Natural killer cell (primary cell): ENCODE measurements around the gene PEX11G. TPM values are rescaled to one million over a fixed set of nuclear protein-coding genes. Genes with fewer than 3 reads are reported as not detected.

Experiments
- ATAC-seq, 3 donors: fragments of 150-1000 bp in 2 of 3; fragments of 200-7000 bp in 1 of 3; cut with Tn5 transposase; 1 replicate in 1 of 3; 2 replicates in 2 of 3; pipeline ENCODE4 v1.10.0; 2021; ENCODE audit warnings: mild to moderate bottlenecking in 2 of 3, moderate library complexity in 2 of 3
- DNase-seq, 2 donors: peaks; one replicate each; pipeline versions ENCODE4 v3.0.0 to v3.0.0-alpha.2; 2013 to 2021; ENCODE audit warnings: mixed read lengths in 1 of 2
- H3K27ac ChIP-seq: one replicate; pipeline ENCODE4 v1.5.1; 2013; ENCODE audit warnings: mild to moderate bottlenecking, low read length
- H3K27me3 ChIP-seq: one replicate; pipeline ENCODE4 v1.6.1; 2013; ENCODE audit warnings: low read length; ENCODE audit not compliant: control insufficient read depth, insufficient read depth
- H3K36me3 ChIP-seq: one replicate; pipeline ENCODE4 v1.6.1; 2013; ENCODE audit warnings: low read length; ENCODE audit not compliant: control insufficient read depth, insufficient read depth
- H3K4me1 ChIP-seq: one replicate; pipeline ENCODE4 v1.6.1; 2013; ENCODE audit warnings: low read length; ENCODE audit not compliant: control insufficient read depth, insufficient read depth
- H3K4me3 ChIP-seq: one replicate; pipeline ENCODE4 v1.5.1; 2013; ENCODE audit warnings: low read length
- H3K9me3 ChIP-seq: one replicate; pipeline ENCODE4 v1.6.1; 2013; ENCODE audit warnings: low read length; ENCODE audit not compliant: control insufficient read depth, insufficient read depth
- H3K27ac Mint-ChIP-seq, 2 donors: one replicate each; pipeline ENCODE4 v1.8.0; 2022; ENCODE audit warnings: mild to moderate bottlenecking in 2 of 2, mixed read lengths in 2 of 2, moderate library complexity in 1 of 2
- H3K27me3 Mint-ChIP-seq, 2 donors: one replicate each; pipeline ENCODE4 v1.8.0; 2022; ENCODE audit warnings: low read depth in 2 of 2, mixed read lengths in 2 of 2
- H3K36me3 Mint-ChIP-seq: one replicate; pipeline ENCODE4 v1.8.0; 2022; ENCODE audit warnings: mixed read lengths
- H3K4me1 Mint-ChIP-seq, 2 donors: one replicate each; pipeline ENCODE4 v1.8.0; 2022; ENCODE audit warnings: mixed read lengths in 2 of 2
- H3K4me3 Mint-ChIP-seq: one replicate; pipeline ENCODE4 v1.8.0; 2022; ENCODE audit warnings: mild to moderate bottlenecking, moderate library complexity, mixed read lengths
- H3K9me3 Mint-ChIP-seq, 2 donors: one replicate each; pipeline ENCODE4 v1.8.0; 2022; ENCODE audit warnings: mixed read lengths in 2 of 2
- CTCF ChIP-seq: fragments of 200-600 bp; IDR thresholded peaks from one replicate; pipeline ENCODE4 v1.8.0; 2022; ENCODE audit warnings: antibody characterized with exemption
- WGBS: methylation state at CpG from one replicate; pipeline ENCODE4 v1.1.7; 2013; ENCODE audit warnings: missing lambda C conversion rate; ENCODE audit not compliant: insufficient coverage; 5-methylcytosine and 5-hydroxymethylcytosine counted together
- intact Hi-C: fragments of 100-400 bp; cut with micrococcal nuclease; formaldehyde crosslinking; loops from one replicate; pipeline ENCODE4 v1.14.2; 2022
- total RNA-seq, 4 donors: library from RNA; stranded (reverse); fragments of 120-200 nt in 1 of 4; gene quantifications; one replicate each; pipeline versions ENCODE4 v1.2.3 to v1.2.4, GENCODE V29; 2013 to 2022

Gene PEX11G
- total RNA-seq, 3 donors from 2014 or later (not counting 1 experiment from before 2014, with no cell fraction given) = 0.33 to 1.5 TPM; not detected in 1

- 95% methylated on average over 33 of the region's 33 CpGs for WGBS
- Histone ChIP-seq H3K4me3 (no peak overlapping the region), H3K27ac (no peak overlapping the region), H3K9me3 (no peaks in the 10 kb centered on the region), H3K27me3 (no peaks in the 10 kb centered on the region), H3K36me3 (peaks cover 3% of the 10 kb centered on the region), H3K4me1 (peaks cover 17% of the 10 kb centered on the region)
- ATAC-seq = no peak
- no peaks in the 10 kb centered on the region for H3K36me3 Mint-ChIP-seq
- H3K9me3 Mint-ChIP-seq = no peaks in the 10 kb centered on the region
- intact Hi-C loops = no loop called here
- peaks cover 8% of the 10 kb centered on the region in 2 donors for H3K4me1 Mint-ChIP-seq
- H3K4me3 Mint-ChIP-seq = no peak overlapping the region
- H3K27ac Mint-ChIP-seq = no peak overlapping the region
- DNase-seq = no peak
- no peaks in the 10 kb centered on the region for H3K27me3 Mint-ChIP-seq
- TF ChIP-seq CTCF = no peak
These were observed 41.0 kb upstream of the PEX11G start for GRCh38 chr19:7529610-7530490.

GRCh38 chr19:7529246-7529600 is 40.4 kb upstream of the PEX11G start:
- Histone ChIP-seq H3K27me3 (no peaks in the 10 kb centered on the region), H3K36me3 (peaks cover 3% of the 10 kb centered on the region), H3K4me3 (no peak overlapping the region), H3K9me3 (no peaks in the 10 kb centered on the region), H3K27ac (no peak overlapping the region), H3K4me1 (peaks cover 10% of the 10 kb centered on the region)
- no peak for TF ChIP-seq CTCF
- Mint-ChIP-seq H3K36me3 (no peaks in the 10 kb centered on the region), H3K4me3 (no peak overlapping the region), H3K9me3 (no peaks in the 10 kb centered on the region), H3K27ac (no peak overlapping the region), H3K4me1 (peaks cover 2% of the 10 kb centered on the region in 2 donors), H3K27me3 (no peaks in the 10 kb centered on the region)
- ATAC-seq = no peak
- DNase-seq = no peak
- WGBS = 92% methylated on average over 15 of the region's 15 CpGs
- intact Hi-C loops = no loop called here

GRCh38 chr19:7528522-7529245 is 39.8 kb upstream of the PEX11G start:
- Histone ChIP-seq H3K4me1 (peaks cover 7% of the 10 kb centered on the region), H3K9me3 (no peaks in the 10 kb centered on the region), H3K4me3 (no peak overlapping the region), H3K27me3 (no peaks in the 10 kb centered on the region), H3K27ac (no peak overlapping the region), H3K36me3 (peaks cover 3% of the 10 kb centered on the region)
- intact Hi-C loops = no loop called here
- Mint-ChIP-seq H3K9me3 (no peaks in the 10 kb centered on the region), H3K4me3 (no peak overlapping the region), H3K36me3 (no peaks in the 10 kb centered on the region), H3K27me3 (no peaks in the 10 kb centered on the region), H3K27ac (no peak overlapping the region), H3K4me1 (no peaks in the 10 kb centered on the region)
- DNase-seq (no peak), ATAC-seq (no peak)
- no peak for TF ChIP-seq CTCF
- WGBS = 96% methylated on average over 32 of the region's 32 CpGs
